K562 (cell line): ENCODE data around the gene ZNF768. TPM values are rescaled to one million over a fixed set of nuclear protein-coding genes. Genes with fewer than 3 reads are reported as not detected.
A peak's percentile ranks its signal among the peaks of the same experiment; 100 is the strongest.

Source experiments
- ATF7 ChIP-seq: fragments of 450-650 bp; IDR thresholded peaks from 2 replicates; pipeline ENCODE4 v1.7.1; 2014; ENCODE audit warnings: mild to moderate bottlenecking, moderate library complexity
- BRF1 ChIP-seq: IDR thresholded peaks from 3 replicates; pipeline ENCODE4 v1.6.1; 2011; ENCODE audit warnings: borderline replicate concordance, mild to moderate bottlenecking; ENCODE audit not compliant: insufficient read length; ENCODE audit errors: extremely low read depth
- E2F3 ChIP-seq: fragments of 250-450 bp; sonication (Bioruptor Pico); IDR thresholded peaks from 2 replicates; pipeline ENCODE4 v1.4.0; 2020; ENCODE audit warnings: mild to moderate bottlenecking
- ETS2 ChIP-seq: IDR thresholded peaks from 2 replicates; pipeline ENCODE4 v1.6.1; 2016; ENCODE audit warnings: borderline replicate concordance, missing genetic modification characterization, mild to moderate bottlenecking, moderate library complexity, missing compliant biosample characterization; ENCODE audit not compliant: poor library complexity, severe bottlenecking
- HIVEP1 ChIP-seq: fragments of 250-450 bp; sonication (Bioruptor Pico); IDR thresholded peaks from 2 replicates; pipeline ENCODE4 v1.4.0; 2020; ENCODE audit warnings: mild to moderate bottlenecking
- IRF9 ChIP-seq: fragments of 450-650 bp; IDR thresholded peaks from 2 replicates; pipeline ENCODE4 v1.6.1; 2016; ENCODE audit warnings: missing biosample characterization, missing genetic modification characterization
- JUN ChIP-seq, 2 experiments: sonication (generic) in 1 of 2; formaldehyde crosslinking in 1 of 2; IDR thresholded peaks; 2 replicates each; pipeline versions ENCODE4 v1.6.1 to v1.8.0; 2012 to 2022; ENCODE audit warnings: borderline replicate concordance in 2 of 2, mild to moderate bottlenecking in 2 of 2, improper control_type of control experiment in 1 of 2, low read depth in 1 of 2, low read length in 1 of 2, missing genetic modification reagents in 1 of 2
- KAT2B ChIP-seq: IDR thresholded peaks from one replicate; pipeline ENCODE4 v1.6.1; 2012; ENCODE audit warnings: low read depth, mild to moderate bottlenecking, control low read depth, inconsistent platforms, low read length, moderate library complexity
- MAZ ChIP-seq, 2 experiments: fragments of 450-650 bp in 1 of 2; sonication (generic) in 1 of 2; formaldehyde crosslinking; IDR thresholded peaks in 1 of 2; conservative IDR thresholded peaks in 1 of 2; 2 replicates each; pipeline versions ENCODE4 v1.4.0 to v1.5.0; 2020; ENCODE audit warnings: mild to moderate bottlenecking in 1 of 2, missing genetic modification reagents in 1 of 2
- NBN ChIP-seq: fragments of 450-650 bp; IDR thresholded peaks from 2 replicates; pipeline ENCODE4 v1.6.1; 2016; ENCODE audit warnings: low read depth, mild to moderate bottlenecking
- TAF9B ChIP-seq: fragments of 450-650 bp; IDR thresholded peaks from 2 replicates; pipeline ENCODE4 v1.6.1; 2018; ENCODE audit warnings: mild to moderate bottlenecking; ENCODE audit not compliant: partially characterized antibody
- TBL1XR1 ChIP-seq, 2 experiments: IDR thresholded peaks; 2 replicates each; pipeline ENCODE4 v1.6.1; 2012; ENCODE audit warnings: improper control_type of control experiment in 2 of 2, low read length in 2 of 2, mild to moderate bottlenecking in 1 of 2
- TFAP4 ChIP-seq: sonication (generic); formaldehyde crosslinking; IDR thresholded peaks from 2 replicates; pipeline ENCODE4 v1.8.0; 2022; ENCODE audit warnings: missing genetic modification reagents, mild to moderate bottlenecking, moderate library complexity, borderline replicate concordance
- THRA ChIP-seq: fragments of 450-650 bp; IDR thresholded peaks from 2 replicates; pipeline ENCODE4 v1.6.1; 2017; ENCODE audit warnings: mild to moderate bottlenecking, moderate library complexity
- ZNF175 ChIP-seq: fragments of 200-800 bp; sonication (Bioruptor generic); IDR thresholded peaks from 2 replicates; pipeline ENCODE4 v1.6.1; 2016; ENCODE audit warnings: low read depth, mild to moderate bottlenecking, missing genetic modification characterization, missing compliant biosample characterization
- ZNF354B ChIP-seq: fragments of 250-450 bp; sonication (Bioruptor Pico); IDR thresholded peaks from 2 replicates; pipeline ENCODE4 v1.4.0; 2020
- ZNF592 ChIP-seq: fragments of 450-650 bp; IDR thresholded peaks from 2 replicates; pipeline ENCODE4 v1.6.1; 2017; ENCODE audit warnings: antibody characterized with exemption, mild to moderate bottlenecking
- ZNF740 ChIP-seq, 3 experiments: fragments of 200-800 bp in 1 of 3; sonication (Bioruptor generic) in 1 of 3; sonication (generic) in 1 of 3; formaldehyde crosslinking in 1 of 3; IDR thresholded peaks; 2 replicates each; pipeline versions ENCODE4 v1.6.1 to v1.8.0; 2016 to 2022; ENCODE audit warnings: mild to moderate bottlenecking in 2 of 3, missing compliant biosample characterization in 2 of 3, missing genetic modification characterization in 2 of 3, missing genetic modification reagents in 1 of 3
- polyA plus RNA-seq, 8 experiments: library from polyadenylated mRNA; depleted of rRNA in 4 of 8; stranded (reverse) in 5 of 8; unstranded in 3 of 8; fragments of >200 nt; fragmentation: Nextera tagmentation in 2 of 8; fragmentation: Illumina TruSeq in 1 of 8; extraction: Ambion mirVana in 2 of 8; extraction: Trizol in 1 of 8; gene quantifications; 2 replicates each; pipeline versions ENCODE4 v1.2.1 to v1.2.3, GENCODE V29; 2011 to 2014; ENCODE audit warnings: inconsistent platforms in 1 of 8, missing spikeins in 1 of 8
- total RNA-seq, 7 experiments: library from RNA; depleted of rRNA in 6 of 7; stranded (reverse); fragments of >200 nt in 6 of 7; fragmentation: Illumina TruSeq in 2 of 7; extraction: Trizol in 2 of 7; gene quantifications; 2 replicates each; pipeline versions ENCODE4 v1.2.1 to v1.2.3, GENCODE V29; 2011 to 2021; ENCODE audit warnings: low replicate concordance in 1 of 7

ZNF768 gene
- total and polyA plus RNA-seq, 9 of the 15 experiments (the other 6 are each of a cell fraction or from before 2014, with no cell fraction given) = 0.13 to 50.7 (median 26.9) TPM

- TF ChIP-seq TBL1XR1 (IDR thresholded peaks at IDR 0.05; ENCODE audit: low read length in 2 of 2) (no peak), ATF7 (peak; percentile 6; the same call in 1 of the 2 replicates), TFAP4 (CRISPR knock-in tag) (no peak), ZNF740 (CRISPR knock-in tag; IDR thresholded peaks at IDR 0.05) (no peak), ZNF740 (tag; IDR thresholded peaks at IDR 0.05) (no peak), IRF9 (tag) (no peak), ETS2 (tag) (no peak), ZNF175 (CRISPR knock-in tag) (no peak), JUN (IDR thresholded peaks at IDR 0.05; ENCODE audit: borderline replicate concordance, low read depth, low read length) (no peak), JUN (CRISPR knock-in tag; IDR thresholded peaks at IDR 0.05; ENCODE audit: borderline replicate concordance) (no peak), KAT2B (no peak), ZNF354B (CRISPR knock-in tag) (no peak), E2F3 (no peak), ZNF592 (peak; percentile 57), TAF9B (peak; percentile 53), THRA (no peak), BRF1 (no peak), NBN (no peak; the same call in 1 of the 2 replicates), MAZ (CRISPR knock-in tag; conservative IDR thresholded peaks at IDR 0.05 in 1 of 2, IDR thresholded peaks at IDR 0.05 in 1 of 2) (no peak), HIVEP1 (CRISPR knock-in tag) (no peak)
These were observed 8.9 kb upstream of the ZNF768 start (continued) for GRCh38 chr16:30535106-30535776.
